OCI-LY3 (cell line): ENCODE results near the gene HENMT1.
"Not testable (repeated sequence)": the region's sequence is repeated elsewhere in the genome, so short reads cannot be mapped to it uniquely, and the experiment has no call there.

Experiments used
- H2AFZ ChIP-seq: fragments of 200-600, 300-600 bp; shearing (Covaris generic); 2 replicates; pipeline ENCODE4 v1.6.0; 2014; ENCODE audit warnings: antibody characterized with exemption, low read depth, low read length
- H3K27ac ChIP-seq: fragments of 200-600, 300-600 bp; sonication (generic); 2 replicates; pipeline ENCODE4 v1.5.1; 2014; ENCODE audit warnings: mild to moderate bottlenecking, low read length, moderate library complexity, mixed read lengths
- H3K27me3 ChIP-seq: fragments of 200-600, 300-600 bp; sonication (generic); 2 replicates; pipeline ENCODE4 v1.6.1; 2014; ENCODE audit warnings: low read depth, low read length, mixed read lengths
- H3K36me3 ChIP-seq: fragments of 200-600, 300-600 bp; sonication (generic); replicated peaks from 2 replicates; pipeline ENCODE3; 2014; ENCODE audit warnings: low read depth, low read length, mixed read lengths
- H3K4me1 ChIP-seq: fragments of 300-600, 200-600 bp; sonication (generic); 2 replicates; pipeline ENCODE4 v1.6.1; 2014; ENCODE audit warnings: low read length, mixed read lengths
- H3K4me2 ChIP-seq: fragments of 200-600, 300-600 bp; sonication (generic); 2 replicates; pipeline ENCODE4 v1.6.1; 2014; ENCODE audit warnings: low read length, mixed read lengths
- H3K4me3 ChIP-seq: fragments of 300-600, 200-600 bp; sonication (generic); 2 replicates; pipeline ENCODE4 v1.5.1; 2014; ENCODE audit warnings: antibody characterized with exemption, mild to moderate bottlenecking, low read length, moderate library complexity
- H3K79me2 ChIP-seq: fragments of 300-600, 200-600 bp; shearing (Covaris generic); 2 replicates; pipeline ENCODE4 v1.6.1; 2014; ENCODE audit warnings: mild to moderate bottlenecking, low read length, mixed read lengths
- H3K9ac ChIP-seq: fragments of 300-600, 200-600 bp; shearing (Covaris generic); 2 replicates; pipeline ENCODE4 v1.6.0; 2014; ENCODE audit warnings: mild to moderate bottlenecking, low read length, moderate library complexity
- H3K9me3 ChIP-seq: fragments of 200-600, 300-600 bp; shearing (Covaris generic); 2 replicates; pipeline ENCODE4 v1.6.1; 2014; ENCODE audit warnings: low read length, mixed read lengths; ENCODE audit not compliant: insufficient read depth
- H4K20me1 ChIP-seq: fragments of 200-600, 300-600 bp; sonication (generic); 2 replicates; pipeline ENCODE4 v1.6.1; 2016; ENCODE audit warnings: low read length, mixed read lengths; ENCODE audit not compliant: insufficient read depth
- CTCF ChIP-seq: fragments of 200-600, 300-600 bp; sonication (generic); IDR thresholded peaks from 2 replicates; pipeline ENCODE4 v1.5.1; 2014; ENCODE audit warnings: antibody characterized with exemption, low read length, low read depth
- EZH2phosphoT487 ChIP-seq: fragments of 200-600 bp; shearing (Covaris generic); IDR thresholded peaks from 2 replicates; pipeline ENCODE4 v1.6.1; 2018; ENCODE audit warnings: antibody characterized with exemption, mixed run types, low read depth

Gene HENMT1

GRCh38 chr1:108691128-108691941 is 30.4 kb upstream of the HENMT1 start:
- H2AFZ ChIP-seq = peak overlapping the region; percentile 83
- peaks cover 17% of the 10 kb centered on the region for H3K4me1 ChIP-seq
- no peaks in the 10 kb centered on the region for H3K9me3 ChIP-seq
- H3K4me2 ChIP-seq = peak overlapping the region; percentile 96
- H4K20me1 ChIP-seq = peaks cover 27% of the 10 kb centered on the region
- no peak for TF ChIP-seq EZH2phosphoT487
- TF ChIP-seq CTCF = no peak
- peaks cover 23% of the 10 kb centered on the region for H3K36me3 ChIP-seq
- peak overlapping the region; percentile 94 for H3K9ac ChIP-seq
- peak overlapping the region; percentile 88 for H3K27ac ChIP-seq
- H3K79me2 ChIP-seq = peaks cover 54% of the 10 kb centered on the region
- peak overlapping the region; percentile 99 for H3K4me3 ChIP-seq
- H3K27me3 ChIP-seq = no peaks in the 10 kb centered on the region

GRCh38 chr1:108686614-108687313 is 25.9 kb upstream of the HENMT1 start:
- H3K4me1 ChIP-seq = peaks cover 8% of the 10 kb centered on the region
- no peak overlapping the region for H3K27ac ChIP-seq
- no peak overlapping the region for H3K4me2 ChIP-seq
- no peaks in the 10 kb centered on the region for H3K36me3 ChIP-seq
- H3K9me3 ChIP-seq = no peaks in the 10 kb centered on the region
- H3K27me3 ChIP-seq = no peaks in the 10 kb centered on the region
- peaks cover 10% of the 10 kb centered on the region for H3K79me2 ChIP-seq
- TF ChIP-seq CTCF (no peak), EZH2phosphoT487 (no peak)
- H4K20me1 ChIP-seq = no peaks in the 10 kb centered on the region
- no peak overlapping the region for H2AFZ ChIP-seq
- H3K4me3 ChIP-seq = no peak overlapping the region
- H3K9ac ChIP-seq = no peak overlapping the region

GRCh38 chr1:108685529-108685928 is 24.6 kb upstream of the HENMT1 start:
- no peak overlapping the region for H3K9ac ChIP-seq
- H3K4me3 ChIP-seq = no peak overlapping the region
- H3K4me1 ChIP-seq = no peaks in the 10 kb centered on the region
- TF ChIP-seq CTCF (no peak), EZH2phosphoT487 (no peak)
- no peaks in the 10 kb centered on the region for H4K20me1 ChIP-seq
- no peaks in the 10 kb centered on the region for H3K36me3 ChIP-seq
- no peak overlapping the region for H2AFZ ChIP-seq
- H3K79me2 ChIP-seq = no peaks in the 10 kb centered on the region
- H3K27me3 ChIP-seq = no peaks in the 10 kb centered on the region
- H3K4me2 ChIP-seq = no peak overlapping the region
- no peaks in the 10 kb centered on the region for H3K9me3 ChIP-seq
- H3K27ac ChIP-seq = no peak overlapping the region

GRCh38 chr1:108681701-108682100 is 20.8 kb upstream of the HENMT1 start:
- not testable (repeated sequence) for H3K9me3 ChIP-seq, H4K20me1 ChIP-seq, H3K9ac ChIP-seq, H3K4me2 ChIP-seq, H3K27me3 ChIP-seq, H3K4me1 ChIP-seq, H3K79me2 ChIP-seq, H3K27ac ChIP-seq, H2AFZ ChIP-seq, H3K4me3 ChIP-seq, H3K36me3 ChIP-seq
